GM13977 (cell line): ENCODE measurements around the gene COL27A1.

Experiments used
- DNase-seq: peaks from one replicate; pipeline ENCODE4 v3.0.0; 2012; ENCODE audit warnings: low spot score
- CTCF ChIP-seq: IDR thresholded peaks from 2 replicates; pipeline ENCODE4 v1.5.1; 2012; ENCODE audit warnings: mild to moderate bottlenecking, control low read depth; ENCODE audit not compliant: insufficient read depth; ENCODE audit errors: extremely low read depth, missing control alignments
- in situ Hi-C: fragments of 300-500 bp; cut with MboI; formaldehyde crosslinking; loops from one replicate; pipeline ENCODE4 v1.12.0; 2022; ENCODE audit warnings: low sequenced_read_pairs, low pct_unique_long_range_greater_than_20kb, mixed read lengths, inconsistent platforms; ENCODE audit not compliant: unreplicated experiment

COL27A1 gene

GRCh38 chr9:114227288-114228015, 72.1 kb downstream of the COL27A1 start:
- TF ChIP-seq CTCF = no peak
- in situ Hi-C loops = no loop called here
- no peak for DNase-seq

GRCh38 chr9:114228016-114228808, 72.9 kb downstream of the COL27A1 start:
- in situ Hi-C loops = no loop called here
- TF ChIP-seq CTCF = no peak
- no peak for DNase-seq

- no peak for TF ChIP-seq CTCF
- no peak for DNase-seq
- in situ Hi-C loops = no loop called here
Observed at GRCh38 chr9:114229295-114229694, 74.0 kb downstream of the COL27A1 start.

- no peak for TF ChIP-seq CTCF
- in situ Hi-C loops = no loop called here
- DNase-seq = no peak
Observed at GRCh38 chr9:114230068-114230467, 74.7 kb downstream of the COL27A1 start.

GRCh38 chr9:114231273-114231672, 75.9 kb downstream of the COL27A1 start:
- TF ChIP-seq CTCF = no peak
- DNase-seq = no peak
- in situ Hi-C loops = no loop called here

GRCh38 chr9:114231719-114232449, 76.5 kb downstream of the COL27A1 start:
- in situ Hi-C loops = no loop called here
- no peak for TF ChIP-seq CTCF
- no peak for DNase-seq
